ENCODE results near the gene CAMK2N2. TPM values are rescaled to one million over a fixed set of nuclear protein-coding genes. Genes with fewer than 3 reads are reported as not detected.

The CAMK2N2 gene
- total RNA-seq, 1 donor from 2014 or later = 2.6 TPM

DNA sequence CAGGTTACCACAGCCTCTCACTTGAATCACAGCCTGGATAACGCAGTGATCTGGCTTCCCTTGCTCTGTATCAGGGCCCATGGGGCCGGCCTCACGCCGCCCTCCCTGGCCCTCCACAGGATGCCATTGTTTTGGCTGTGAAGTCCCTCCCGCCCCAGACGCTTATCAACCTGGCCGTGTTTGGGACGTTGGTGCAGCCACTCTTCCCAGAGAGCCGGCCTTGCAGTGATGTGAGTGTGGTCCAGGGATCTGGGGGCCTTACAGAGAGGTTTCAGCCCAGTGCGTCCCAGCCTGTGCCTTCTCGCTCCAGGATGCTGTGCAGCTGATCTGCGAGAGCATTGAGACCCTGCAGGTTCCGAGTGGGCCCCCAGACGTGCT lies 25.3 kb downstream of the CAMK2N2 start:
- no peaks in the 10 kb centered on the region for H3K79me2 ChIP-seq (ENCODE audit: insufficient read depth, low read length)
- DNase-seq (ENCODE audit: low read depth) (no peak), FAIRE-seq (no peak)
- no peak overlapping the region for H3K9ac ChIP-seq (ENCODE audit: low read length)
- no peaks in the 10 kb centered on the region for H3K4me1 ChIP-seq (ENCODE audit: insufficient read depth, low read length)
- no peak overlapping the region for H3K4me2 ChIP-seq (ENCODE audit: low read length)
- Mint-ChIP-seq H3K4me3 (ENCODE audit: unreplicated experiment) (no peak overlapping the region), H3K4me1 (ENCODE audit: low read depth, unreplicated experiment) (peaks cover 11% of the 10 kb centered on the region), H3K36me3 (ENCODE audit: low read depth, unreplicated experiment) (no peaks in the 10 kb centered on the region), H3K27me3 (ENCODE audit: low read depth, unreplicated experiment) (peaks cover 63% of the 10 kb centered on the region), H3K9me3 (ENCODE audit: unreplicated experiment) (no peaks in the 10 kb centered on the region), H3K27ac (ENCODE audit: unreplicated experiment) (no peak overlapping the region)
- H3K27ac ChIP-seq (ENCODE audit: low read depth, low read length) = no peak overlapping the region
- H2AFZ ChIP-seq (ENCODE audit: low read depth, low read length) = no peak overlapping the region
- H4K20me1 ChIP-seq (ENCODE audit: insufficient read depth, low read length) = peaks cover 18% of the 10 kb centered on the region
- H3K36me3 ChIP-seq (ENCODE audit: insufficient read depth, low read length) = no peaks in the 10 kb centered on the region
- TF ChIP-seq, protein P1, sequence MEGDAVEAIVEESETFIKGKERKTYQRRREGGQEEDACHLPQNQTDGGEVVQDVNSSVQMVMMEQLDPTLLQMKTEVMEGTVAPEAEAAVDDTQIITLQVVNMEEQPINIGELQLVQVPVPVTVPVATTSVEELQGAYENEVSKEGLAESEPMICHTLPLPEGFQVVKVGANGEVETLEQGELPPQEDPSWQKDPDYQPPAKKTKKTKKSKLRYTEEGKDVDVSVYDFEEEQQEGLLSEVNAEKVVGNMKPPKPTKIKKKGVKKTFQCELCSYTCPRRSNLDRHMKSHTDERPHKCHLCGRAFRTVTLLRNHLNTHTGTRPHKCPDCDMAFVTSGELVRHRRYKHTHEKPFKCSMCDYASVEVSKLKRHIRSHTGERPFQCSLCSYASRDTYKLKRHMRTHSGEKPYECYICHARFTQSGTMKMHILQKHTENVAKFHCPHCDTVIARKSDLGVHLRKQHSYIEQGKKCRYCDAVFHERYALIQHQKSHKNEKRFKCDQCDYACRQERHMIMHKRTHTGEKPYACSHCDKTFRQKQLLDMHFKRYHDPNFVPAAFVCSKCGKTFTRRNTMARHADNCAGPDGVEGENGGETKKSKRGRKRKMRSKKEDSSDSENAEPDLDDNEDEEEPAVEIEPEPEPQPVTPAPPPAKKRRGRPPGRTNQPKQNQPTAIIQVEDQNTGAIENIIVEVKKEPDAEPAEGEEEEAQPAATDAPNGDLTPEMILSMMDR (IDR thresholded peaks at IDR 0.05; ENCODE audit: insufficient read depth, low read depth, low read length) = no peak
- TF ChIP-seq EZH2 (IDR thresholded peaks at IDR 0.05; ENCODE audit: insufficient read depth, low read length) = no peak
- H3K27me3 ChIP-seq (ENCODE audit: insufficient read depth, low read length) = peaks cover 22% of the 10 kb centered on the region
- no peaks in the 10 kb centered on the region for H3K9me3 ChIP-seq (ENCODE audit: insufficient read depth, low read depth, low read length)
- H3K4me3 ChIP-seq (ENCODE audit: insufficient read depth, low read depth, low read length) = no peak overlapping the region

DNA sequence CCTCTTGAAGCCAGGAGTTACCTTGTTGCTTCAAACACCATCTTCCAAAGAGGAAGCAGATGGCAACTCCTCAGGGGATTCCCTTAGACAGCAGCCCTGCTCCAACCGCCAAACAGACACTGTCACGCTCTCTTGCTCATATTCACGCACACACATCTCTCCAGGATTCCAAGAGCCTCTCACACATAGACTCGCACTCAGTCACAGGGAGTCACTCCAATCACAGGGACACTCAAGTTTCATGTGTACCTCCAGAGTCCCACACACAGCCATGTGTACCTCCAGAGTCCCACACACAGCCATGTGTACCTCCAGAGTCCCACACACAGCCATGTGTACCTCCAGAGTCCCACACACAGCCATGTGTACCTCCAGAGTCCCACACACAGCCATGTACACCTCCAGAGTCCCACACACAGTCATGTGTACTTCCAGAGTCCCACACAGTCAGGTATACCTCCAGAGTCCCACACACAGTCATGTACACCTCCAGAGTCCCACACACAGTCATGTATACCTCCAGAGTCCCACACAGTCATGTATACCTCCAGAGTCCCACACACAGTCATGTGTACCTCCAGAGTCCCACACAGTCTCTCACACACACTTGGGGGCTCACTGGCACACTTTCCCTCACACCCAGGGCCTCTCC lies 25.8 kb downstream of the CAMK2N2 start:
- FAIRE-seq (no peak), DNase-seq (ENCODE audit: low read depth) (no peak)
- Mint-ChIP-seq H3K4me1 (ENCODE audit: low read depth, unreplicated experiment) (peaks cover 11% of the 10 kb centered on the region), H3K4me3 (ENCODE audit: unreplicated experiment) (no peak overlapping the region), H3K9me3 (ENCODE audit: unreplicated experiment) (no peaks in the 10 kb centered on the region), H3K27ac (ENCODE audit: unreplicated experiment) (no peak overlapping the region), H3K27me3 (ENCODE audit: low read depth, unreplicated experiment) (peaks cover 64% of the 10 kb centered on the region), H3K36me3 (ENCODE audit: low read depth, unreplicated experiment) (no peaks in the 10 kb centered on the region)
- H3K4me2 ChIP-seq (ENCODE audit: low read length) = no peak overlapping the region
- H3K4me3 ChIP-seq (ENCODE audit: insufficient read depth, low read depth, low read length) = no peak overlapping the region
- no peaks in the 10 kb centered on the region for H3K79me2 ChIP-seq (ENCODE audit: insufficient read depth, low read length)
- no peak overlapping the region for H2AFZ ChIP-seq (ENCODE audit: low read depth, low read length)
- H4K20me1 ChIP-seq (ENCODE audit: insufficient read depth, low read length) = peaks cover 13% of the 10 kb centered on the region
- H3K9me3 ChIP-seq (ENCODE audit: insufficient read depth, low read depth, low read length) = no peaks in the 10 kb centered on the region
- TF ChIP-seq EZH2 (IDR thresholded peaks at IDR 0.05; ENCODE audit: insufficient read depth, low read length) = no peak
- TF ChIP-seq, protein P1 (IDR thresholded peaks at IDR 0.05; ENCODE audit: insufficient read depth, low read depth, low read length) = no peak
- no peak overlapping the region for H3K9ac ChIP-seq (ENCODE audit: low read length)
- no peaks in the 10 kb centered on the region for H3K36me3 ChIP-seq (ENCODE audit: insufficient read depth, low read length)
- peaks cover 26% of the 10 kb centered on the region for H3K27me3 ChIP-seq (ENCODE audit: insufficient read depth, low read length)
- H3K4me1 ChIP-seq (ENCODE audit: insufficient read depth, low read length) = peaks cover 3% of the 10 kb centered on the region
- no peak overlapping the region for H3K27ac ChIP-seq (ENCODE audit: low read depth, low read length)

DNA sequence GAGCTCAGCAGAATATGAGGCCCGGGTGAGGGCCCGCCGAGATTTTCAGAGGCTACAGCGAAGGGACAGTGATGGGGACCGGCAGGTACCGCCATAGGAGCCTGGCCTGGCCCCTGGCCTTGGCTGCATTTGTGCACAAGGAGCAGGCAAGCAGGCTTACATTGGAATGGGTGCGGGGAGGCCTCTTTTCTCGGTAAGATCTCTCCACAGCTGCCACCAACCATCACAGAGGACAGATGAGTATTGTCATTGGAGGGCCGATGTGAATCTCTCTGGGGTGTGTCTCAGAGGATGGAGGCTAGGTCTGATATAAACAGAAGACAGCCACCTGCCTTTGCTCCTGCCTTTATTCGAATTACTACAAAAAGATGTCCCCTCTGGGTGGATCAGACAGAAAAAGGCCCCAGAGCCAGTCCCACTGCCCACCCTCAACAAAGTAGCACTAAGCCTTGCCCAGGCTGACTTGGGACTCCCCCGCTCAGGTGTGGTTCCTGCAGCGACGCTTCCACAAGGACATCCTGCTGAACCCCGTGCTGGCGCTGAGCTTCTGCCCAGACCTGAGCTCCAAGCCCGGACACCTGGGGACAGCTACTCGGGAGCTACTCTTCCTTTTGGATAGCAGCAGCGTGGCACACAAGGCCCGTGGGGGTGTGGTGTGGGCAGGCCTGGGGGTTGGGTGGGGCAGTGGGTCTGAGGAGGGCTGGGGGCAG lies 26.5 kb downstream of the CAMK2N2 start:
- Histone ChIP-seq H3K36me3 (ENCODE audit: insufficient read depth, low read length) (no peaks in the 10 kb centered on the region), H3K9ac (ENCODE audit: low read length) (no peak overlapping the region), H3K4me3 (ENCODE audit: insufficient read depth, low read depth, low read length) (no peak overlapping the region), H3K27ac (ENCODE audit: low read depth, low read length) (no peak overlapping the region), H3K9me3 (ENCODE audit: insufficient read depth, low read depth, low read length) (no peaks in the 10 kb centered on the region), H2AFZ (ENCODE audit: low read depth, low read length) (no peak overlapping the region), H3K4me1 (ENCODE audit: insufficient read depth, low read length) (peaks cover 8% of the 10 kb centered on the region), H3K27me3 (ENCODE audit: insufficient read depth, low read length) (peaks cover 27% of the 10 kb centered on the region), H3K79me2 (ENCODE audit: insufficient read depth, low read length) (no peaks in the 10 kb centered on the region), H3K4me2 (ENCODE audit: low read length) (no peak overlapping the region), H4K20me1 (ENCODE audit: insufficient read depth, low read length) (peaks cover 7% of the 10 kb centered on the region)
- no peak overlapping the region for H3K4me3 Mint-ChIP-seq (ENCODE audit: unreplicated experiment)
- H3K27ac Mint-ChIP-seq (ENCODE audit: unreplicated experiment) = no peak overlapping the region
- H3K4me1 Mint-ChIP-seq (ENCODE audit: low read depth, unreplicated experiment) = peaks cover 11% of the 10 kb centered on the region
- FAIRE-seq = no peak
- TF ChIP-seq, protein P1 (IDR thresholded peaks at IDR 0.05; ENCODE audit: insufficient read depth, low read depth, low read length) = no peak
- no peak for TF ChIP-seq EZH2 (IDR thresholded peaks at IDR 0.05; ENCODE audit: insufficient read depth, low read length)
- H3K27me3 Mint-ChIP-seq (ENCODE audit: low read depth, unreplicated experiment) = peaks cover 60% of the 10 kb centered on the region
- DNase-seq (ENCODE audit: low read depth) = no peak
- no peaks in the 10 kb centered on the region for H3K9me3 Mint-ChIP-seq (ENCODE audit: unreplicated experiment)
- H3K36me3 Mint-ChIP-seq (ENCODE audit: low read depth, unreplicated experiment) = no peaks in the 10 kb centered on the region

All from astrocyte (in vitro differentiated cells and primary cell).